HL-60/S4 (cell line): ENCODE measurements around the gene GAS7.
"Not testable (repeated sequence)": the region's sequence is repeated elsewhere in the genome, so short reads cannot be mapped to it uniquely, and the experiment has no call there.

ENCODE experiments used
- in situ Hi-C: fragments of 300-500 bp; cut with MboI; formaldehyde crosslinking; loops from 2 replicates; pipeline ENCODE4 v1.14.3; 2022; ENCODE audit warnings: low sequenced_read_pairs

The GAS7 gene

GRCh38 chr17:10077561-10078299 is 120.7 kb downstream of the GAS7 start:
- in situ Hi-C loops: no loop called here

GRCh38 chr17:10075919-10076318 is 122.5 kb downstream of the GAS7 start:
- in situ Hi-C loops: no loop called here

- in situ Hi-C loops: no loop called here
Measured at GRCh38 chr17:10073941-10074340, 124.5 kb downstream of the GAS7 start.

GRCh38 chr17:10072556-10073425 is 125.6 kb downstream of the GAS7 start:
- in situ Hi-C loops: no loop called here

- in situ Hi-C loops: no loop called here
Measured at GRCh38 chr17:10072086-10072485, 126.3 kb downstream of the GAS7 start.

- in situ Hi-C loops: no loop called here
Measured at GRCh38 chr17:10071141-10071540, 127.3 kb downstream of the GAS7 start.

- in situ Hi-C loops: no loop called here
Measured at GRCh38 chr17:10070690-10071089, 127.7 kb downstream of the GAS7 start.

- in situ Hi-C loops: no loop called here
Measured at GRCh38 chr17:10069301-10069700, 129.1 kb downstream of the GAS7 start.

- in situ Hi-C loops: no loop called here
Measured at GRCh38 chr17:10067446-10068143, 130.8 kb downstream of the GAS7 start.

GRCh38 chr17:10064536-10064935 is 133.9 kb downstream of the GAS7 start:
- in situ Hi-C loops: no loop called here

GRCh38 chr17:10063730-10064241 is 134.6 kb downstream of the GAS7 start:
- in situ Hi-C loops: no loop called here

- in situ Hi-C loops: no loop called here
Measured at GRCh38 chr17:10062691-10063385, 135.6 kb downstream of the GAS7 start.

- in situ Hi-C loops: no loop called here
Measured at GRCh38 chr17:10061111-10061845, 137.1 kb downstream of the GAS7 start.

GRCh38 chr17:10060526-10060925 is 137.9 kb downstream of the GAS7 start:
- in situ Hi-C loops: no loop called here

GRCh38 chr17:10059684-10060211 is 138.7 kb downstream of the GAS7 start:
- in situ Hi-C loops: no loop called here

- in situ Hi-C loops: no loop called here
Measured at GRCh38 chr17:10058921-10059683, 139.3 kb downstream of the GAS7 start.

GRCh38 chr17:10057466-10057865 is 140.9 kb downstream of the GAS7 start:
- in situ Hi-C loops: not testable (repeated sequence)

- in situ Hi-C loops: no loop called here
Measured at GRCh38 chr17:10055262-10055975, 143.0 kb downstream of the GAS7 start.
